CD4-positive, alpha-beta memory T cell (primary cell): ENCODE results near the gene SSR1. TPM values are rescaled to one million over a fixed set of nuclear protein-coding genes. Genes with fewer than 3 reads are reported as not detected.

Source experiments
- CTCF ChIA-PET: fragments of 350-600 bp; sonication (Branson Sonifier 250); formaldehyde crosslinking; loops from one replicate; lab custom pipeline; 2021; ENCODE audit warnings: inconsistent platforms; ENCODE audit not compliant: partially characterized antibody; lab: Charles Lee
- POLR2A ChIA-PET: fragments of 350-600 bp; sonication (Branson Sonifier 250); formaldehyde crosslinking; loops from one replicate; lab custom pipeline; 2021; ENCODE audit not compliant: partially characterized antibody; lab: Charles Lee
- DNase-seq, 5 donors: peaks; one replicate each; pipeline versions ENCODE4 v3.0.0 to v3.0.0-alpha.2; 2020 to 2022; ENCODE audit warnings: mixed read lengths in 1 of 5
- H3K27ac ChIP-seq: one replicate; pipeline ENCODE4 v1.7.0; 2013; ENCODE audit warnings: low read depth, low read length
- H3K27me3 ChIP-seq: 2 replicates; pipeline ENCODE4 v1.7.0; 2013; ENCODE audit warnings: mild to moderate bottlenecking, low read length, moderate library complexity; ENCODE audit not compliant: insufficient read depth
- H3K36me3 ChIP-seq: 2 replicates; pipeline ENCODE4 v1.7.0; 2013; ENCODE audit warnings: mild to moderate bottlenecking, low read length, moderate library complexity; ENCODE audit not compliant: insufficient read depth
- H3K4me1 ChIP-seq: 2 replicates; pipeline ENCODE4 v1.7.0; 2013; ENCODE audit warnings: mild to moderate bottlenecking, low read length, moderate library complexity; ENCODE audit not compliant: insufficient read depth
- H3K4me3 ChIP-seq, 2 donors: one replicate each; pipeline ENCODE4 v1.7.0; 2013; ENCODE audit warnings: low read length in 2 of 2, mild to moderate bottlenecking in 1 of 2
- H3K9me3 ChIP-seq, 2 donors: one replicate each; pipeline ENCODE4 v1.7.0; 2013; ENCODE audit warnings: low read length in 2 of 2, control low read depth in 1 of 2; ENCODE audit not compliant: control insufficient read depth in 1 of 2
- H3K27ac Mint-ChIP-seq, 7 donors: one replicate each; pipeline ENCODE4 v1.8.0; 2020 to 2021; ENCODE audit warnings: mixed read lengths in 7 of 7, mild to moderate bottlenecking in 6 of 7, inconsistent platforms in 3 of 7, moderate library complexity in 3 of 7
- H3K27me3 Mint-ChIP-seq, 2 donors: one replicate each; pipeline ENCODE4 v1.8.0; 2020 to 2021; ENCODE audit warnings: mixed read lengths in 2 of 2
- H3K36me3 Mint-ChIP-seq, 2 donors: one replicate each; pipeline ENCODE4 v1.8.0; 2020 to 2021; ENCODE audit warnings: mixed read lengths in 2 of 2, inconsistent platforms in 1 of 2, mild to moderate bottlenecking in 1 of 2
- H3K4me1 Mint-ChIP-seq, 4 donors: one replicate each; pipeline ENCODE4 v1.8.0; 2020 to 2021; ENCODE audit warnings: mixed read lengths in 4 of 4, mild to moderate bottlenecking in 1 of 4
- H3K4me3 Mint-ChIP-seq, 8 donors: one replicate each; pipeline ENCODE4 v1.8.0; 2020 to 2021; ENCODE audit warnings: mixed read lengths in 8 of 8, mild to moderate bottlenecking in 7 of 8, moderate library complexity in 6 of 8, inconsistent platforms in 3 of 8
- H3K9me3 Mint-ChIP-seq, 8 donors: one replicate each; pipeline ENCODE4 v1.8.0; 2020 to 2021; ENCODE audit warnings: mixed read lengths in 8 of 8, mild to moderate bottlenecking in 5 of 8, inconsistent platforms in 3 of 8, moderate library complexity in 1 of 8
- intact Hi-C: fragments of 100-400 bp; cut with micrococcal nuclease; formaldehyde crosslinking; loops from one replicate; pipeline ENCODE4 v1.15.1; 2023
- polyA plus RNA-seq, 2 donors: library from polyadenylated mRNA; unstranded; fragments of 300-500 nt; fragmentation: Illumina TruSeq; gene quantifications; one replicate each; pipeline ENCODE4 v1.2.3, GENCODE V29; 2021
- total RNA-seq, 2 experiments: library from RNA; stranded (reverse); gene quantifications; one replicate each; pipeline ENCODE4 v1.2.3, GENCODE V29; 2021

Gene SSR1
- total and polyA plus RNA-seq, 4 experiments from 2014 or later, result 150 to 232 (median 168) TPM

DNA sequence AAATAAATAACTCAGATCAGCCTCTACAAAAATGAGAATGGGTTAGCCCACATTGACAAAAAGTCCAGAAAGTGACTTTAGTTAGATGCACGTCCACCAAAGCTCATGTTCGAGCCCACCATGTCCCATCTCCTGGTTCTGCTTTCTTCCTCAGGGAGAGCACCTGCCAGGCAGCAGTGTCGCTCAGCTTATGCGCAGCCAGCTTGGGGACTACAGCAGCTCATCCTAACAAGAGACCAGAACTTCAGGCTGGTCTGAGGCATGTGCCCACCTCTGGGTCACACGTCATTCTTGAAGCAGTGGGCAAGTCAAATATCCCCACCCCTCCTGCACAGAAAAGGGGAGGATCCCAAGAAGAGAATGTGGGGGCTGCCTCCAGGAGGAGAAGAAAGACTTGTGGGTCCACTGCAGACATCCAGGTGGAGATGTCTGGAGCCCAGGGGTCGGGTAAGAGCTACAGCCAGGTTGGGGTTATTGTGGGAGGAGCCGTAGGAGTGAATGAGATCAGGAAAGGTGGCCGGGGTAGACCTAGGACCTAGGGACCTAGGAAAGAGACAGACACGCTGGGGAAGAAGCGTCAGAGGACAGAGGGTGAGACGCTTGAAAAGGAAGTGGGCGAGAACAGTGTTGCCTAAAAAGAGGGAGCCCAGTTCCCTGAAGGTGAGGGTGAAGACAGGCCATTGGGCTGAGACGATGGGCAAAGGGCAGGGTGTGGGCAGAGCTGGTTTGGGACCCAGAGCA lies 52.5 kb downstream of the SSR1 start:
- CTCF ChIA-PET, result interaction anchor here (1.0 to 8.6 kb wide), 3 partner anchors 17 to 22 kb away, joined by 3 to 55 read pairs (median 7); no protein-coding TSS in a partner anchor
- H3K27ac ChIP-seq, result no peak overlapping the region
- peaks cover 6 to 7% of the 10 kb centered on the region in 2 donors for H3K27me3 Mint-ChIP-seq

DNA sequence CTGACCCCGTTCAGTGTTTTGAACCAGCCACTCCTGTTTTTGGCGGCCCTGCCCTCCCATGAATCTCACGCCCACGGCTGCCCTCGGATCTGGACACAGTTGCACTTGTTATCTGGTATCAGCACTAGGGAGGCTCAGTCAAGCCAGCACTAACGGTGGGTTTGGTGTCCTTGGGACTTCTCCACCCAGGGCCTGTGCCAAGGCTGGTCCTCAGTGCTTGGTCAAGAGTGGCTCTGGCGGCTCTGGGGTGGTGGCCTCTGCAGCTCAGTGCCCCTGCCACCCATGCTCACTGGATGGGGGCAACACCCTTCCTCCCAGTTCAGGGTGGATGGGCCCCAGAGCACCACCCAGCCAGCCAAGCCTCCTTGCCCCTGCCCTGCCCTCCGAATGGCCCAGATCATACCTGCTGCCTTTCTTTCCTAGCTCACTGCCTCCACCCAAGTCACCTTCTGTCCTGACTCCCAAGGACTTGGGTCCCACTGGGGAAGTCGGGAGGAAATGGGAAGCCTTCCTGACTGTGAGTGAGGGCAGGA lies 54.7 kb downstream of the SSR1 start:
- POLR2A ChIA-PET, result no interaction called here
- no peaks in the 10 kb centered on the region for H3K36me3 ChIP-seq
- CTCF ChIA-PET, result interaction anchor here (2.1 kb wide), 1 partner anchor 14 kb away, joined by 7 read pairs; no protein-coding TSS in a partner anchor
- no peaks in the 10 kb centered on the region for H3K9me3 ChIP-seq
- H3K27ac ChIP-seq, result no peak overlapping the region
- intact Hi-C loops, result no loop called here
- H3K27me3 ChIP-seq, result no peaks in the 10 kb centered on the region
- Mint-ChIP-seq H3K4me3 (no peak overlapping the region), H3K36me3 (no peaks in the 10 kb centered on the region), H3K4me1 (peaks cover 7 to 23% (median 14%) of the 10 kb centered on the region in 4 donors), H3K27ac (no peak overlapping the region), H3K27me3 (peaks cover 6 to 7% of the 10 kb centered on the region in 2 donors), H3K9me3 (peaks cover 0 to 13% (median 3%) of the 10 kb centered on the region in 8 donors)
- H3K4me1 ChIP-seq, result peaks cover 17% of the 10 kb centered on the region
- H3K4me3 ChIP-seq, result no peak overlapping the region
- no peak for DNase-seq

More for the DNA sequence above, 52.5 kb downstream of the SSR1 start:
- H3K36me3 ChIP-seq, result no peaks in the 10 kb centered on the region
- H3K4me3 Mint-ChIP-seq, result peak overlapping the region; percentile 77 to 93 (median 89)
- H3K4me3 ChIP-seq, result peak overlapping the region; percentile 34 to 38
- H3K27me3 ChIP-seq, result no peaks in the 10 kb centered on the region
- peaks cover 17% of the 10 kb centered on the region for H3K4me1 ChIP-seq
- intact Hi-C loops, result no loop called here
- POLR2A ChIA-PET, result no interaction called here
- H3K36me3 Mint-ChIP-seq, result no peaks in the 10 kb centered on the region
- no peaks in the 10 kb centered on the region for H3K9me3 ChIP-seq
- DNase-seq, result no peak
- peak overlapping the region in 4 of 7 donors; percentile 18 to 83 (median 72) for H3K27ac Mint-ChIP-seq
- H3K4me1 Mint-ChIP-seq, result peaks cover 7 to 23% (median 14%) of the 10 kb centered on the region in 4 donors
- H3K9me3 Mint-ChIP-seq, result peaks cover 0 to 13% (median 1%) of the 10 kb centered on the region in 8 donors

DNA sequence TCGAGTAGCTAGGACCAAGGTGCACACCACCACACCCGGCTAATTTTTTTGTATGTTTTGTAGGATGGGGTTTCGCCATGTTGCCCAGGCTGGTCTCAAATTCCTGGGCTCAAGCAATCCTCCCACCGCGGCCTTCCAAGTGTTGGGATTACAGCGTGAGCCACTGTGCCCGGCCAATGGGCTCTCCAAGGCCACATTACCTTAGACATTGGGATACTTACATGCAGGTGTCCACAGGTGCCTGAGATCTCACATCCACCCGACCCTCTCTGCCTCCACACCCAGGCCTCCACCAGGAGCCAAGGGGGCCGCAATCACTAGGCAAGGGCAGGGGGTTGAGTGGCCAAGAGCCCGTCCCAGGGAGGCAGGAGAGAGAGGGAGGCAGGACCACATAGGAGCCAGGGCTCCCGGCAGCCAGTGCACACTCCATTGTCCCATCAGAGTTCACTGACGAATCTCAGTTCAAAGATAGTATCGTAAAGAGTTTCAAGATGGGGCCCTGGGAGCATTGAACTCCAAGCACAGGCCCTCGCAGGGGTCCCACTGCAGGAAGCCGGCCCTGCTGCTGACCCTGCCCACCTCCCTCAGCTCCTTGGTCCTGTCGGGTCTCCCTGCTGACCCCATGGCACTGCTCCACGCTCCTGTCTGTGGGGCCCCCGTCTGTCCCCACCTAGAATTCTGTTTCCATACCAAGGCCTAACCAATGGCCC lies 55.3 kb downstream of the SSR1 start:
- Histone ChIP-seq H3K36me3 (no peaks in the 10 kb centered on the region), H3K27me3 (no peaks in the 10 kb centered on the region), H3K4me3 (no peak overlapping the region), H3K27ac (no peak overlapping the region), H3K9me3 (no peaks in the 10 kb centered on the region), H3K4me1 (peaks cover 17% of the 10 kb centered on the region)
- H3K4me1 Mint-ChIP-seq, result peaks cover 7 to 23% (median 14%) of the 10 kb centered on the region in 4 donors
- CTCF ChIA-PET, result interaction anchor here (1.3 kb wide), 1 partner anchor 18 kb away, joined by 3 read pairs; no protein-coding TSS in a partner anchor
- H3K27ac Mint-ChIP-seq, result no peak overlapping the region
- H3K27me3 Mint-ChIP-seq, result peaks cover 6 to 7% of the 10 kb centered on the region in 2 donors
- H3K9me3 Mint-ChIP-seq, result peaks cover 0 to 13% (median 3%) of the 10 kb centered on the region in 8 donors
- no peak overlapping the region for H3K4me3 Mint-ChIP-seq
- DNase-seq, result no peak
- intact Hi-C loops, result no loop called here
- POLR2A ChIA-PET, result no interaction called here
- H3K36me3 Mint-ChIP-seq, result no peaks in the 10 kb centered on the region

DNA sequence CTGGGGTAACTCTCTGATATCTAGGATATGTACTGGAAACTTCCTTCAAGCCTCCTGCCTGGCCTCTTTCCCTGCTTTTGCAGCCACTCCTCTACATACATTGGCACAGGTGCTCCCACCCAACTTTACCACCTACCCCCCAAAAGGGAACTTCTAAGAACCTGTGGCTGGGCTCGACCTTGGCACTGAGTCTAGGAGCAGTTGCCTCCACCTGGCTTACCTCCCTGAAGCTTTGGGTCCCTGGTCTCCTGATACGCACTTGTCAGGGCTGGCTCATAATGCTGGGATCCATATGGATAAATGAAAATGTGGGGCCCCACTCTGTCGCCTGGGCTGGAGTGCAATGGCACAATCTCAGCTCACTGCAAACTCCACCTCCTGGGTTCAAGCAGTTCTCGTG lies 56.2 kb downstream of the SSR1 start:
- H3K27me3 ChIP-seq, result no peaks in the 10 kb centered on the region

GRCh38 chr6:7255918-7256317 lies 57.1 kb downstream of the SSR1 start:
- no peaks in the 10 kb centered on the region for H3K9me3 ChIP-seq
- H3K27ac ChIP-seq, result no peak overlapping the region
- peaks cover 3% of the 10 kb centered on the region for H3K36me3 ChIP-seq
- no peak overlapping the region for H3K27ac Mint-ChIP-seq
- ChIA-PET POLR2A (no interaction called here), CTCF (interaction anchor here (2.0 to 2.6 kb wide), 2 partner anchors 12 to 20 kb away, joined by 7 to 12 read pairs; no protein-coding TSS in a partner anchor)
- peaks cover 0 to 13% (median 3%) of the 10 kb centered on the region in 8 donors for H3K9me3 Mint-ChIP-seq
- H3K4me3 ChIP-seq, result no peak overlapping the region
- H3K4me1 Mint-ChIP-seq, result peaks cover 4 to 8% (median 6%) of the 10 kb centered on the region in 4 donors
- H3K4me3 Mint-ChIP-seq, result no peak overlapping the region
- peaks cover 0 to 3% of the 10 kb centered on the region in 2 donors for H3K27me3 Mint-ChIP-seq
- H3K36me3 Mint-ChIP-seq, result peaks cover 3 to 4% of the 10 kb centered on the region in 2 donors
- intact Hi-C loops, result no loop called here
- DNase-seq, result no peak
- H3K27me3 ChIP-seq, result no peaks in the 10 kb centered on the region
- peaks cover 6% of the 10 kb centered on the region for H3K4me1 ChIP-seq

More for the DNA sequence above, 56.2 kb downstream of the SSR1 start:
- ChIA-PET CTCF (interaction anchor here (1.3 kb wide), 1 partner anchor 19 kb away, joined by 3 read pairs; no protein-coding TSS in a partner anchor), POLR2A (no interaction called here)
- DNase-seq, result no peak
- Mint-ChIP-seq H3K9me3 (peaks cover 0 to 13% (median 3%) of the 10 kb centered on the region in 8 donors), H3K27ac (peak overlapping the region in 1 of 7 donors; percentile 48), H3K4me3 (no peak overlapping the region), H3K27me3 (peaks cover 0 to 3% of the 10 kb centered on the region in 2 donors), H3K4me1 (peaks cover 5 to 16% (median 11%) of the 10 kb centered on the region in 4 donors), H3K36me3 (no peaks in the 10 kb centered on the region)
- Histone ChIP-seq H3K9me3 (no peaks in the 10 kb centered on the region), H3K36me3 (peaks cover 2% of the 10 kb centered on the region), H3K4me3 (no peak overlapping the region), H3K27ac (no peak overlapping the region), H3K4me1 (peaks cover 14% of the 10 kb centered on the region)
- intact Hi-C loops, result no loop called here

DNA sequence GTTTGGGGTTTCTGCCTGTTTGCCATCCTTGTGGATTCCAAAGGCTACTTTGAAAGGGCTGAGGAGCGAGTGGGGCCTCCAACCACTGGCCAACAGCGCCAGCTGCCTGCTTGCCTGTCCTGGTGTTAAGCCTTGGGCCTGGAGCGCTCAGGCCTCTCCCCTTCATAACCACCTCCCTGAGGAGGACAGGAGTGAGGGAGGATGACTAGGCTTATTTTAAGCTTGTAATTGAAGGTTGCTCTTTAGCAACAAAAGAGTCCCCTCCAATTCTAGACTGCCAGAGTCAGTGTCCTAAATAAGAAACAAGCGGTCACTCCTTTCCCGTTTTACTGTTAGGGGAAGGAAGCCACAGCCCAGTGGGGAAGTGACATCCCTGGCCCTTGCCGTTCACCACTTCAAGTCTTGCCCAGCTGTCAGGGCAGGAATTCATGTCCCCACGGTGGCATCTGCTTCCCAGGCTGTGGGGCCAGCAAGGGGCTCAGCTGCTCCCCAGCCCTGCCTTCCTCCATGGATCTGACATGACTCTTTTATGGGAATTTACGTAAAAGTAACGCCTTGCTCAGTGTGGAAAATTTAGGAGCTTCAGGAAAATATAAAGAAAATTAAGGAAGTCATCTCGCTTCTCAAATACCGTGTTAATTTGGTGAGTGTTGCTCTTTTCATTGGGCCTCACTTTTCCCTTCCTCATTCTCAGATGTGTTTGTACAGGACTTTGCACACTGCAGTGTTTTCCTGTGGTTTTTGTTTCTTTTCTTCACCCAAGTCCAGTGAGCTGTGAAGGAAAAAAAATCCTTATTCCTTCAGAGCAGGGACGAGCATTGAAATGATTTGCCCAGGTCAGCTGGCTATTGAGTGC lies 57.8 kb downstream of the SSR1 start:
- DNase-seq, result no peak
- peaks cover 6% of the 10 kb centered on the region for H3K36me3 ChIP-seq
- no peak overlapping the region for H3K4me3 Mint-ChIP-seq
- no peaks in the 10 kb centered on the region for H3K27me3 Mint-ChIP-seq
- H3K9me3 ChIP-seq, result no peaks in the 10 kb centered on the region
- no peak overlapping the region for H3K27ac ChIP-seq
- H3K36me3 Mint-ChIP-seq, result peaks cover 7% of the 10 kb centered on the region in 2 donors
- POLR2A ChIA-PET, result no interaction called here
- peaks cover 0 to 13% (median 3%) of the 10 kb centered on the region in 8 donors for H3K9me3 Mint-ChIP-seq
- H3K4me3 ChIP-seq, result no peak overlapping the region
- H3K4me1 ChIP-seq, result no peaks in the 10 kb centered on the region
- H3K27me3 ChIP-seq, result no peaks in the 10 kb centered on the region
- intact Hi-C loops, result no loop called here
- H3K27ac Mint-ChIP-seq, result peak overlapping the region in 1 of 7 donors; percentile 7
- CTCF ChIA-PET, result interaction anchor here (2.0 to 2.6 kb wide), 2 partner anchors 11 to 21 kb away, joined by 7 to 12 read pairs; no protein-coding TSS in a partner anchor
- H3K4me1 Mint-ChIP-seq, result peaks cover 0 to under 1% (median under 1%) of the 10 kb centered on the region in 4 donors
